IPS-NIHi11 (cell line): Measurements from ENCODE around the gene CFAP92.

Source experiments
- DNase-seq: peaks from one replicate; pipeline ENCODE4 v3.0.0; 2012; ENCODE audit warnings: mixed read lengths, low spot score

The CFAP92 gene

GRCh38 chr3:129004639-129005295, 10.9 kb upstream of the CFAP92 start:
- DNase-seq: no peak

GRCh38 chr3:129003578-129004112, 9.8 kb upstream of the CFAP92 start:
- DNase-seq: peak; percentile 72

GRCh38 chr3:129002573-129003569, 9.0 kb upstream of the CFAP92 start:
- DNase-seq: no peak

- DNase-seq: peak; percentile 54
These were observed 8.1 kb upstream of the CFAP92 start for GRCh38 chr3:129001806-129002572.

- DNase-seq: peak; percentile 76
These were observed 7.4 kb upstream of the CFAP92 start, which contains the start of gene EFCC1 for GRCh38 chr3:129001101-129001805. EFCC1 (plus strand) TSS chr3:129001304; CDS start chr3:129001629, 325 bp downstream.

- no peak for DNase-seq
These were observed 6.8 kb upstream of the CFAP92 start for GRCh38 chr3:129000742-129001100.

- no peak for DNase-seq
These were observed 5.2 kb upstream of the CFAP92 start for GRCh38 chr3:128999102-128999501.

- DNase-seq: no peak
These were observed 4.7 kb upstream of the CFAP92 start for GRCh38 chr3:128998561-128998960.

GRCh38 chr3:128997486-128998133, 3.7 kb upstream of the CFAP92 start:
- DNase-seq: no peak

- no peak for DNase-seq
These were observed 2.9 kb upstream of the CFAP92 start for GRCh38 chr3:128996726-128997125.

GRCh38 chr3:128996200-128996599, 2.3 kb upstream of the CFAP92 start:
- no peak for DNase-seq

GRCh38 chr3:128995737-128996136, 1.9 kb upstream of the CFAP92 start:
- no peak for DNase-seq

- no peak for DNase-seq
These were observed 988 bp upstream of the CFAP92 start for GRCh38 chr3:128994581-128995546.

GRCh38 chr3:128994173-128994512, 267 bp upstream of the CFAP92 start:
- no peak for DNase-seq

GRCh38 chr3:128992926-128993460, 883 bp downstream of the CFAP92 start:
- DNase-seq: no peak

- DNase-seq: no peak
These were observed 2.5 kb downstream of the CFAP92 start for GRCh38 chr3:128991355-128991895.

- DNase-seq: no peak
These were observed 5.6 kb downstream of the CFAP92 start for GRCh38 chr3:128988286-128988685.

- DNase-seq: no peak
These were observed 6.4 kb downstream of the CFAP92 start for GRCh38 chr3:128987302-128988100.
